CD4-positive, alpha-beta memory T cell (primary cell): ENCODE data around the gene CMC2. TPM values are rescaled to one million over a fixed set of nuclear protein-coding genes. Genes with fewer than 3 reads are reported as not detected.

ENCODE experiments used
- CTCF ChIA-PET: fragments of 350-600 bp; sonication (Branson Sonifier 250); formaldehyde crosslinking; loops from one replicate; lab custom pipeline; 2021; ENCODE audit warnings: inconsistent platforms; ENCODE audit not compliant: partially characterized antibody; lab: Charles Lee
- POLR2A ChIA-PET: fragments of 350-600 bp; sonication (Branson Sonifier 250); formaldehyde crosslinking; loops from one replicate; lab custom pipeline; 2021; ENCODE audit not compliant: partially characterized antibody; lab: Charles Lee
- DNase-seq, 5 donors: peaks; one replicate each; pipeline versions ENCODE4 v3.0.0 to v3.0.0-alpha.2; 2020 to 2022; ENCODE audit warnings: mixed read lengths in 1 of 5
- H3K27ac ChIP-seq: one replicate; pipeline ENCODE4 v1.7.0; 2013; ENCODE audit warnings: low read depth, low read length
- H3K27me3 ChIP-seq: 2 replicates; pipeline ENCODE4 v1.7.0; 2013; ENCODE audit warnings: mild to moderate bottlenecking, low read length, moderate library complexity; ENCODE audit not compliant: insufficient read depth
- H3K36me3 ChIP-seq: 2 replicates; pipeline ENCODE4 v1.7.0; 2013; ENCODE audit warnings: mild to moderate bottlenecking, low read length, moderate library complexity; ENCODE audit not compliant: insufficient read depth
- H3K4me1 ChIP-seq: 2 replicates; pipeline ENCODE4 v1.7.0; 2013; ENCODE audit warnings: mild to moderate bottlenecking, low read length, moderate library complexity; ENCODE audit not compliant: insufficient read depth
- H3K4me3 ChIP-seq, 2 donors: one replicate each; pipeline ENCODE4 v1.7.0; 2013; ENCODE audit warnings: low read length in 2 of 2, mild to moderate bottlenecking in 1 of 2
- H3K9me3 ChIP-seq, 2 donors: one replicate each; pipeline ENCODE4 v1.7.0; 2013; ENCODE audit warnings: low read length in 2 of 2, control low read depth in 1 of 2; ENCODE audit not compliant: control insufficient read depth in 1 of 2
- H3K27ac Mint-ChIP-seq, 7 donors: one replicate each; pipeline ENCODE4 v1.8.0; 2020 to 2021; ENCODE audit warnings: mixed read lengths in 7 of 7, mild to moderate bottlenecking in 6 of 7, inconsistent platforms in 3 of 7, moderate library complexity in 3 of 7
- H3K27me3 Mint-ChIP-seq, 2 donors: one replicate each; pipeline ENCODE4 v1.8.0; 2020 to 2021; ENCODE audit warnings: mixed read lengths in 2 of 2
- H3K36me3 Mint-ChIP-seq, 2 donors: one replicate each; pipeline ENCODE4 v1.8.0; 2020 to 2021; ENCODE audit warnings: mixed read lengths in 2 of 2, inconsistent platforms in 1 of 2, mild to moderate bottlenecking in 1 of 2
- H3K4me1 Mint-ChIP-seq, 4 donors: one replicate each; pipeline ENCODE4 v1.8.0; 2020 to 2021; ENCODE audit warnings: mixed read lengths in 4 of 4, mild to moderate bottlenecking in 1 of 4
- H3K4me3 Mint-ChIP-seq, 8 donors: one replicate each; pipeline ENCODE4 v1.8.0; 2020 to 2021; ENCODE audit warnings: mixed read lengths in 8 of 8, mild to moderate bottlenecking in 7 of 8, moderate library complexity in 6 of 8, inconsistent platforms in 3 of 8
- H3K9me3 Mint-ChIP-seq, 8 donors: one replicate each; pipeline ENCODE4 v1.8.0; 2020 to 2021; ENCODE audit warnings: mixed read lengths in 8 of 8, mild to moderate bottlenecking in 5 of 8, inconsistent platforms in 3 of 8, moderate library complexity in 1 of 8
- intact Hi-C: fragments of 100-400 bp; cut with micrococcal nuclease; formaldehyde crosslinking; loops from one replicate; pipeline ENCODE4 v1.15.1; 2023
- polyA plus RNA-seq, 2 donors: library from polyadenylated mRNA; unstranded; fragments of 300-500 nt; fragmentation: Illumina TruSeq; gene quantifications; one replicate each; pipeline ENCODE4 v1.2.3, GENCODE V29; 2021
- total RNA-seq, 2 experiments: library from RNA; stranded (reverse); gene quantifications; one replicate each; pipeline ENCODE4 v1.2.3, GENCODE V29; 2021

CMC2 gene
- total and polyA plus RNA-seq, 4 experiments from 2014 or later = 39.7 to 154 (median 74.5) TPM

GRCh38 chr16:81014672-81015071 is 8.0 kb upstream of the CMC2 start:
- no peaks in the 10 kb centered on the region for H3K9me3 ChIP-seq
- Mint-ChIP-seq H3K9me3 (peaks cover 0 to 1% (median 0%) of the 10 kb centered on the region in 8 donors), H3K4me1 (peaks cover 3 to 4% (median 4%) of the 10 kb centered on the region in 4 donors), H3K36me3 (peaks cover 9 to 10% of the 10 kb centered on the region in 2 donors), H3K4me3 (no peak overlapping the region), H3K27ac (peak overlapping the region in 1 of 7 donors; percentile 57), H3K27me3 (no peaks in the 10 kb centered on the region)
- no peaks in the 10 kb centered on the region for H3K4me1 ChIP-seq
- peaks cover 4% of the 10 kb centered on the region for H3K36me3 ChIP-seq
- ChIA-PET POLR2A (interaction anchor here (1.6 kb wide), 1 partner anchor 22 kb away, joined by 4 read pairs; no protein-coding TSS in a partner anchor), CTCF (interaction anchor here (0.8 to 2.1 kb wide), 2 partner anchors 11 to 21 kb away, joined by 3 to 13 read pairs; partner anchors contain the start of gene ATMIN)
- H3K4me3 ChIP-seq = no peak overlapping the region
- no peak for DNase-seq
- intact Hi-C loops = no loop called here
- H3K27me3 ChIP-seq = no peaks in the 10 kb centered on the region
- H3K27ac ChIP-seq = no peak overlapping the region

DNA sequence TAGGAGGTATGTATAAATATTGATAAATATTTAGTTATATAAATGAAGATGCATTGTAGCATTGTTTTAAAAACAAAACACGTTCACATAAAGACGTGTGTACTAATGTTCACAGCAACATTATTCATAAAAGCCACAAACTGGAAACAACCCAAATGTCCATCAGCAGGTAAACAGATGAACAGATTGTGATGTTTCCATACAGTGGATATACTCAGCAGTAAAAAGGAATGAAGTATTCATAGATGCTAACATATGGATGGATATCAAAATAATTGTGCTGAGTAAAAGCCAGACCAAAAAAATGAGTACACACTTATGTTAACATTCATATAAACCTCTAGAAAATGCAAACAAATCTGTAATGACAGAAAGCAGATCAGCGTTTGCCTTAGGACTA is 6.3 kb upstream of the CMC2 start:
- no peak for DNase-seq
- Mint-ChIP-seq H3K36me3 (peaks cover 6 to 10% of the 10 kb centered on the region in 2 donors), H3K4me1 (peaks cover 4 to 12% (median 7%) of the 10 kb centered on the region in 4 donors), H3K27ac (peak overlapping the region in 1 of 7 donors; percentile 60), H3K4me3 (no peak overlapping the region), H3K9me3 (peaks cover 0 to 1% (median 0%) of the 10 kb centered on the region in 8 donors), H3K27me3 (no peaks in the 10 kb centered on the region)
- Histone ChIP-seq H3K4me3 (no peak overlapping the region), H3K4me1 (peaks cover 6% of the 10 kb centered on the region), H3K27ac (no peak overlapping the region), H3K27me3 (no peaks in the 10 kb centered on the region), H3K36me3 (no peaks in the 10 kb centered on the region), H3K9me3 (no peaks in the 10 kb centered on the region)
- ChIA-PET POLR2A (no interaction called here), CTCF (no interaction called here)
- intact Hi-C loops = no loop called here

GRCh38 chr16:81008505-81008789 is 1.8 kb upstream of the CMC2 start:
- peak in 1 of 5 donors; percentile 39 for DNase-seq
- Mint-ChIP-seq H3K36me3 (peaks cover 3 to 15% of the 10 kb centered on the region in 2 donors), H3K9me3 (peaks cover 0 to 10% (median 0%) of the 10 kb centered on the region in 8 donors), H3K27me3 (no peaks in the 10 kb centered on the region), H3K27ac (peak overlapping the region; percentile 97 to 100 (median 100)), H3K4me1 (peaks cover 21 to 39% (median 31%) of the 10 kb centered on the region in 4 donors), H3K4me3 (peak overlapping the region; percentile 93 to 99 (median 94))
- intact Hi-C loops = loop anchor here (5.0 to 10.0 kb wide), 3 partner anchors 204 to 1724 kb away; partner anchors contain the start of gene CDYL2
- no peaks in the 10 kb centered on the region for H3K9me3 ChIP-seq
- ChIA-PET CTCF (interaction anchor here (5.0 kb wide), 1 partner anchor 26 kb away, joined by 41 read pairs; the partner anchor contains the start of gene ATMIN), POLR2A (interaction anchor here (0.6 to 3.4 kb wide), 3 partner anchors 11 to 69 kb away, joined by 3 to 27 read pairs (median 19); partner anchors contain the start of gene C16orf46)
- no peaks in the 10 kb centered on the region for H3K36me3 ChIP-seq
- peaks cover 34% of the 10 kb centered on the region for H3K4me1 ChIP-seq
- peak overlapping the region; percentile 85 to 86 for H3K4me3 ChIP-seq
- H3K27me3 ChIP-seq = no peaks in the 10 kb centered on the region
- peak overlapping the region; percentile 95 for H3K27ac ChIP-seq

GRCh38 chr16:81006211-81006812 is 373 bp downstream of the CMC2 start:
- no peaks in the 10 kb centered on the region for H3K36me3 ChIP-seq
- H3K4me3 Mint-ChIP-seq = peak overlapping the region; percentile 93 to 99 (median 94)
- H3K9me3 Mint-ChIP-seq = peaks cover 0 to 10% (median 0%) of the 10 kb centered on the region in 8 donors
- POLR2A ChIA-PET = interaction anchor here (0.9 to 6.0 kb wide), 14 partner anchors 9 to 1408 kb away, joined by 3 to 66 read pairs (median 6); partner anchors contain the start of genes ATMIN, C16orf46 and GAN
- no peaks in the 10 kb centered on the region for H3K27me3 Mint-ChIP-seq
- no peaks in the 10 kb centered on the region for H3K27me3 ChIP-seq
- H3K4me1 ChIP-seq = peaks cover 48% of the 10 kb centered on the region
- H3K27ac ChIP-seq = peak overlapping the region; percentile 95
- intact Hi-C loops = loop anchor here (1.0 to 10.0 kb wide), 6 partner anchors 202 to 1722 kb away; partner anchors contain the start of genes CDYL2, DYNLRB2, GAN and MAF
- H3K4me3 ChIP-seq = peak overlapping the region; percentile 37 to 85
- peaks cover 32 to 57% (median 45%) of the 10 kb centered on the region in 4 donors for H3K4me1 Mint-ChIP-seq
- peak overlapping the region; percentile 97 to 100 (median 100) for H3K27ac Mint-ChIP-seq
- CTCF ChIA-PET = interaction anchor here (1.0 to 5.0 kb wide), 7 partner anchors 13 to 724 kb away, joined by 3 to 41 read pairs (median 5); partner anchors contain the start of genes ATMIN, C16orf46 and GAN
- H3K36me3 Mint-ChIP-seq = peaks cover 0 to 17% of the 10 kb centered on the region in 2 donors
- H3K9me3 ChIP-seq = no peaks in the 10 kb centered on the region
- peak in 1 of 5 donors; percentile 78 for DNase-seq

- Mint-ChIP-seq H3K4me1 (peaks cover 32 to 61% (median 49%) of the 10 kb centered on the region in 4 donors), H3K4me3 (peak overlapping the region; percentile 93 to 99 (median 94)), H3K27me3 (no peaks in the 10 kb centered on the region), H3K36me3 (peaks cover 0 to 17% of the 10 kb centered on the region in 2 donors), H3K27ac (peak overlapping the region; percentile 97 to 100 (median 100)), H3K9me3 (peaks cover 0 to 9% (median 0%) of the 10 kb centered on the region in 8 donors)
- Histone ChIP-seq H3K4me1 (peaks cover 52% of the 10 kb centered on the region), H3K4me3 (peak overlapping the region; percentile 37 to 85), H3K36me3 (no peaks in the 10 kb centered on the region), H3K27me3 (no peaks in the 10 kb centered on the region), H3K27ac (peak overlapping the region; percentile 95), H3K9me3 (no peaks in the 10 kb centered on the region)
- POLR2A ChIA-PET = interaction anchor here (2.3 to 6.0 kb wide), 4 partner anchors 8 to 71 kb away, joined by 7 to 66 read pairs (median 18); partner anchors contain the start of genes ATMIN and C16orf46
- intact Hi-C loops = loop anchor here (1.0 to 10.0 kb wide), 6 partner anchors 201 to 1721 kb away; partner anchors contain the start of genes CDYL2, DYNLRB2, GAN and MAF
- CTCF ChIA-PET = interaction anchor here (1.0 to 6.9 kb wide), 6 partner anchors 12 to 309 kb away, joined by 3 to 91 read pairs (median 18); partner anchors contain the start of genes ATMIN and GAN
- DNase-seq = peak in 2 of 5 donors; percentile 5 to 40
Measured at GRCh38 chr16:81005610-81006161, 999 bp downstream of the CMC2 start.

DNA sequence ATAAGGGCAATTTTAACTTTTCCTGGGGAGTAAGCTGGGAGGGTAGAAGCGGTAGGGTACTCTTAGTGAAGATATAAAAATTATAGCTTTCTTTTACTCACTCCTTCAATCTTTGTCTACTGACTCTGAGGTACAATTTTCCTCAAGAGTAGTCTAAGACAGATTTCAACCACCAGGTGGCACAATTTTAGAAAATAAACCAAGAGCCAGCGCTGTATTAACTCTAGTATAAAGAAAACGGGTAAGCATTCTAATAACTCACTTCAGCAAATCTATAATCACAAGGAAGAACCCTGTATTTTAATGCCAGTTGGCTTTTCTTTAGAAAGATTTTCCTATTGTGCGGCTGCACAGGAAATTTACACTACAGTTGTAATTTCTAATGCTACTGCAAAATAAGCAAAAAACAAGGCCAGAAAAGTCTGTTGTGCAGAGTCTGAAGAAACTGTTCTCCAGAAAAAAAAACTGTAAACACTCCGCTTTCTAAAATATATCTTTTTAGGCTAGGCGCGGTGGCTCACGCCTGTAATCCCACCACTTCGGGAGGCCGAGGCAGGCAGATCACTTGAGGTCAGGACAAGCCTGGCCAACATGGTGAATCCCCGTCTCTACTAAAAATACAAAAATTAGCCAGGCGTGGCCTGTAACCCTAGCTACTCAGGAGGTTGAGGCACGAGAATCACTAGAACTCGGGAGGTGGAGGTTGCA is 1.9 kb downstream of the CMC2 start:
- H3K27me3 ChIP-seq = no peaks in the 10 kb centered on the region
- Mint-ChIP-seq H3K27ac (peak overlapping the region; percentile 78 to 100 (median 94)), H3K4me3 (peak overlapping the region; percentile 64 to 94 (median 86)), H3K36me3 (peaks cover 0 to 17% of the 10 kb centered on the region in 2 donors), H3K27me3 (no peaks in the 10 kb centered on the region), H3K9me3 (peaks cover 0 to 9% (median 0%) of the 10 kb centered on the region in 8 donors), H3K4me1 (peaks cover 32 to 67% (median 53%) of the 10 kb centered on the region in 4 donors)
- peak overlapping the region; percentile 61 to 64 for H3K4me3 ChIP-seq
- no peaks in the 10 kb centered on the region for H3K36me3 ChIP-seq
- H3K27ac ChIP-seq = peak overlapping the region; percentile 74
- peak; percentile 46 to 70 (median 68) for DNase-seq
- intact Hi-C loops = loop anchor here (5.0 to 10.0 kb wide), 3 partner anchors 200 to 1720 kb away; partner anchors contain the start of gene CDYL2
- no peaks in the 10 kb centered on the region for H3K9me3 ChIP-seq
- ChIA-PET POLR2A (interaction anchor here (0.8 to 6.0 kb wide), 4 partner anchors 11 to 72 kb away, joined by 4 to 66 read pairs (median 6); partner anchors contain the start of genes ATMIN and C16orf46), CTCF (interaction anchor here (0.6 to 6.9 kb wide), 20 partner anchors 8 to 733 kb away, joined by 3 to 91 read pairs (median 4); partner anchors contain the start of genes ATMIN, C16orf46 and GAN)
- peaks cover 54% of the 10 kb centered on the region for H3K4me1 ChIP-seq
